Keratinocyte (primary cell): ENCODE results near the gene BUD23. TPM values are rescaled to one million over a fixed set of nuclear protein-coding genes. Genes with fewer than 3 reads are reported as not detected.

Source experiments
- DNase-seq: peaks from one replicate; pipeline ENCODE4 v3.0.0-alpha.2; 2011; ENCODE audit warnings: low read depth, missing footprints, low spot score
- FAIRE-seq: peaks from 2 replicates; lab custom pipeline; 2011; peaks lifted over from hg19 to GRCh38; lab: Jason Lieb, UNC
- H2AFZ ChIP-seq: 2 replicates; pipeline ENCODE4 v1.6.0; 2012; ENCODE audit warnings: low read length, control low read depth, inconsistent platforms; ENCODE audit not compliant: control insufficient read depth
- H3K27ac ChIP-seq: 2 replicates; pipeline ENCODE4 v1.5.1; 2011; ENCODE audit warnings: low read length; ENCODE audit not compliant: control insufficient read depth, insufficient read depth
- H3K27me3 ChIP-seq: 3 replicates; pipeline ENCODE4 v1.6.0; 2011; ENCODE audit warnings: low read length; ENCODE audit not compliant: control insufficient read depth, insufficient read depth; ENCODE audit errors: extremely low read depth
- H3K36me3 ChIP-seq, 2 experiments: 2 replicates in 1 of 2; 3 replicates in 1 of 2; pipeline ENCODE4 v1.5.1; 2011; ENCODE audit warnings: low read length in 2 of 2, mild to moderate bottlenecking in 1 of 2; ENCODE audit not compliant: control insufficient read depth in 2 of 2, insufficient read depth in 2 of 2; ENCODE audit errors: extremely low read depth in 1 of 2
- H3K4me1 ChIP-seq: 3 replicates; pipeline ENCODE4 v1.5.1; 2011; ENCODE audit warnings: low read length; ENCODE audit not compliant: control insufficient read depth, insufficient read depth; ENCODE audit errors: extremely low read depth
- H3K4me2 ChIP-seq: 3 replicates; pipeline ENCODE4 v1.6.0; 2011; ENCODE audit warnings: low read depth, low read length; ENCODE audit not compliant: control insufficient read depth, insufficient read depth; ENCODE audit errors: extremely low read depth
- H3K4me3 ChIP-seq, 3 experiments: fragments of 200-600 bp in 1 of 3; sonication (generic) in 1 of 3; 2 replicates in 2 of 3; 3 replicates in 1 of 3; pipeline ENCODE4 v1.5.1; 2011 to 2016; ENCODE audit warnings: low read length in 3 of 3, mild to moderate bottlenecking in 3 of 3, control low read depth in 2 of 3, inconsistent platforms in 1 of 3, low read depth in 1 of 3, mixed read lengths in 1 of 3, mixed run types in 1 of 3, moderate library complexity in 1 of 3; ENCODE audit not compliant: control insufficient read depth in 2 of 3, insufficient read depth in 2 of 3; ENCODE audit errors: extremely low read depth in 1 of 3
- H3K79me2 ChIP-seq: 2 replicates; pipeline ENCODE4 v1.6.0; 2012; ENCODE audit warnings: low read length; ENCODE audit not compliant: control insufficient read depth, insufficient read depth
- H3K9ac ChIP-seq: 3 replicates; pipeline ENCODE4 v1.6.0; 2011; ENCODE audit warnings: low read length; ENCODE audit not compliant: control insufficient read depth, insufficient read depth; ENCODE audit errors: extremely low read depth
- H3K9me1 ChIP-seq: 3 replicates; pipeline ENCODE4 v1.6.0; 2011; ENCODE audit warnings: low read length; ENCODE audit not compliant: control insufficient read depth, insufficient read depth; ENCODE audit errors: extremely low read depth
- H3K9me3 ChIP-seq: 2 replicates; pipeline ENCODE4 v1.5.1; 2012; ENCODE audit warnings: low read depth, low read length; ENCODE audit not compliant: control insufficient read depth
- H4K20me1 ChIP-seq: 3 replicates; pipeline ENCODE4 v1.6.0; 2011; ENCODE audit warnings: low read length; ENCODE audit not compliant: control insufficient read depth, insufficient read depth; ENCODE audit errors: extremely low read depth
- CTCF ChIP-seq, 3 experiments: IDR thresholded peaks in 1 of 3; conservative IDR thresholded peaks in 1 of 3; optimal IDR thresholded peaks in 1 of 3; 2 replicates in 2 of 3; 3 replicates in 1 of 3; pipeline versions ENCODE3 to v1.5.1; 2011; ENCODE audit warnings: low read length in 3 of 3, mild to moderate bottlenecking in 3 of 3, moderate library complexity in 2 of 3, control low read depth in 1 of 3, inconsistent platforms in 1 of 3; ENCODE audit not compliant: insufficient read depth in 2 of 3; ENCODE audit errors: extremely low read depth in 1 of 3
- EZH2 ChIP-seq: IDR thresholded peaks from one replicate; pipeline ENCODE4 v1.6.1; 2012; ENCODE audit warnings: inconsistent platforms, mild to moderate bottlenecking, low read length, moderate library complexity
- dilution Hi-C: fragments of 300-500 bp; cut with MboI; formaldehyde crosslinking; loops from one replicate; pipeline ENCODE4 v1.7.0; 2020; ENCODE audit warnings: low sequenced_read_pairs; ENCODE audit not compliant: extremely low pct_ligation_motif_present
- polyA plus RNA-seq, 5 experiments: library from polyadenylated mRNA; depleted of rRNA in 3 of 5; stranded (reverse) in 3 of 5; stranded (forward) in 1 of 5; unstranded in 1 of 5; fragments of >200 nt; gene quantifications; 1 replicate in 1 of 5; 2 replicates in 3 of 5; 3 replicates in 1 of 5; pipeline versions ENCODE4 v1.2.1 to v1.2.3, GENCODE V29; 2011 to 2012; ENCODE audit warnings: missing spikeins in 2 of 5, low read depth in 1 of 5, low replicate concordance in 1 of 5

Gene BUD23
- polyA plus RNA-seq, 1 donor (not counting 4 experiments of a cell fraction or from before 2014, with no cell fraction given): 72.0 TPM

GRCh38 chr7:73718438-73718881, 35.1 kb downstream of the BUD23 start:
- FAIRE-seq: no peak
- Histone ChIP-seq H3K79me2 (peaks cover 47% of the 10 kb centered on the region), H3K9me1 (peaks cover 14% of the 10 kb centered on the region), H3K9me3 (no peaks in the 10 kb centered on the region), H4K20me1 (peaks cover 31% of the 10 kb centered on the region), H3K27me3 (no peaks in the 10 kb centered on the region), H3K27ac (peak overlapping the region; percentile 83), H3K9ac (peak overlapping the region; percentile 89), H2AFZ (no peak overlapping the region), H3K4me2 (peak overlapping the region; percentile 96), H3K36me3 (peaks cover 10 to 12% of the 10 kb centered on the region in 2 experiments), H3K4me3 (peak overlapping the region; percentile 85 to 95 (median 93)), H3K4me1 (peaks cover 33% of the 10 kb centered on the region)
- dilution Hi-C loops: no loop called here
- no peak for DNase-seq
- TF ChIP-seq EZH2 (no peak), CTCF (optimal IDR thresholded peaks at IDR 0.05 in 1 of 3, IDR thresholded peaks at IDR 0.05 in 1 of 3, conservative IDR thresholded peaks at IDR 0.05 in 1 of 3; ENCODE audit: extremely low read depth in 1 of 3, insufficient read depth in 2 of 3, low read length in 3 of 3) (no peak)

- Histone ChIP-seq H3K4me3 (peak within 1 kb of the TSS; percentile 85 to 95 (median 93)), H3K27ac (peak within 1 kb of the TSS; percentile 83), H3K9ac (peak within 1 kb of the TSS; percentile 89), H2AFZ (no peak within 1 kb of the TSS), H4K20me1 (peaks cover 25% of the 10 kb centered on the region), H3K4me1 (peaks cover 33% of the 10 kb centered on the region), H3K79me2 (peaks cover 42% of the 10 kb centered on the region), H3K4me2 (peak within 1 kb of the TSS; percentile 96), H3K9me1 (peaks cover 10% of the 10 kb centered on the region), H3K9me3 (no peaks in the 10 kb centered on the region), H3K36me3 (peaks cover 6 to 8% of the 10 kb centered on the region in 2 experiments), H3K27me3 (no peaks in the 10 kb centered on the region)
- DNase-seq: no peak
- FAIRE-seq: no peak
- TF ChIP-seq CTCF (optimal IDR thresholded peaks at IDR 0.05 in 1 of 3, IDR thresholded peaks at IDR 0.05 in 1 of 3, conservative IDR thresholded peaks at IDR 0.05 in 1 of 3; ENCODE audit: extremely low read depth in 1 of 3, insufficient read depth in 2 of 3, low read length in 3 of 3) (no peak), EZH2 (no peak)
- dilution Hi-C loops: no loop called here
Observed at GRCh38 chr7:73718905-73719805, 35.8 kb downstream of the BUD23 start, which contains the start of gene STX1A. STX1A (minus strand) TSS chr7:73719669; CDS start chr7:73719631, 38 bp downstream.
